Panc1 (cell line): Measurements from ENCODE around the gene PCDHA12. TPM values are rescaled to one million over a fixed set of nuclear protein-coding genes. Genes with fewer than 3 reads are reported as not detected.

Experiments
- ATAC-seq: fragments of 200-7000 bp; cut with Tn5 transposase; 2 replicates; pipeline ENCODE4 v1.9.1; 2020; ENCODE audit warnings: mild to moderate bottlenecking, moderate library complexity
- BruUV-seq: library from RNA; stranded (reverse); fragments of 400-500 nt; replicated peaks from 2 replicates; lab custom pipeline; 2021; lab: Mats Ljungman, UMichigan
- CTCF ChIA-PET: fragments of 300-600 bp; sonication (Branson Sonifier 250); formaldehyde crosslinking; loops from one replicate; lab custom pipeline; 2022; ENCODE audit warnings: antibody characterized with exemption; lab: Charles Lee
- POLR2A ChIA-PET: fragments of 300-600 bp; sonication (Branson Sonifier 250); formaldehyde crosslinking; loops from one replicate; lab custom pipeline; 2022; ENCODE audit warnings: antibody characterized with exemption; lab: Charles Lee
- DNase-seq: peaks from one replicate; pipeline ENCODE4 v3.0.0-alpha.2; 2010; ENCODE audit warnings: low read depth, low spot score
- H3K27ac ChIP-seq: 2 replicates; pipeline ENCODE4 v1.5.1; 2011; ENCODE audit warnings: mild to moderate bottlenecking, low read length, inconsistent platforms
- H3K27me3 ChIP-seq: fragments of 200-500 bp; sonication (Bioruptor generic); 2 replicates; pipeline ENCODE4 v1.6.0; 2014; ENCODE audit warnings: low read length, inconsistent platforms; ENCODE audit not compliant: control insufficient read depth, insufficient read depth
- H3K36me3 ChIP-seq: fragments of 200-500 bp; sonication (Bioruptor generic); 2 replicates; pipeline ENCODE4 v1.5.1; 2014; ENCODE audit warnings: inconsistent platforms, mild to moderate bottlenecking, low read length, moderate library complexity; ENCODE audit not compliant: control insufficient read depth, insufficient read depth
- H3K4me1 ChIP-seq: 2 replicates; pipeline ENCODE4 v1.5.1; 2011; ENCODE audit warnings: inconsistent platforms, mild to moderate bottlenecking, low read length, moderate library complexity; ENCODE audit not compliant: control insufficient read depth, insufficient read depth
- H3K4me3 ChIP-seq, 2 experiments: 2 replicates each; pipeline ENCODE4 v1.5.1; 2011 to 2012; ENCODE audit warnings: low read depth in 2 of 2, low read length in 2 of 2, mild to moderate bottlenecking in 2 of 2, inconsistent platforms in 1 of 2, moderate library complexity in 1 of 2
- H3K9me3 ChIP-seq: fragments of 200-500 bp; sonication (Bioruptor generic); 2 replicates; pipeline ENCODE4 v1.5.1; 2014; ENCODE audit warnings: low read depth, mild to moderate bottlenecking, inconsistent platforms, low read length, moderate library complexity; ENCODE audit not compliant: control insufficient read depth, insufficient read depth
- POLR2AphosphoS5 ChIP-seq: IDR thresholded peaks from 2 replicates; pipeline ENCODE4 v1.6.1; 2012; ENCODE audit warnings: mild to moderate bottlenecking, low read depth, low read length, moderate library complexity
- SIN3A ChIP-seq: IDR thresholded peaks from 2 replicates; pipeline ENCODE4 v1.6.1; 2012; ENCODE audit warnings: low read depth, mild to moderate bottlenecking, low read length, moderate library complexity, borderline replicate concordance; ENCODE audit not compliant: insufficient read depth
- TCF7L2 ChIP-seq: IDR thresholded peaks from 2 replicates; pipeline ENCODE4 v1.6.1; 2011; ENCODE audit warnings: mild to moderate bottlenecking, low read depth, low read length, inconsistent platforms
- in situ Hi-C: cut with HindIII; loops from 2 replicates; pipeline ENCODE4 v1.10.0; 2016; ENCODE audit warnings: low sequenced_read_pairs, low pct_unique_long_range_greater_than_20kb
- intact Hi-C: fragments of 100-400 bp; cut with micrococcal nuclease; formaldehyde crosslinking; loops from one replicate; pipeline ENCODE4 v1.10.0; 2022; ENCODE audit not compliant: unreplicated experiment
- total RNA-seq: library from RNA; stranded (reverse); gene quantifications from one replicate; pipeline ENCODE4 v1.2.1, GENCODE V29; 2021; ENCODE audit not compliant: unreplicated experiment
- TF ChIP-seq, protein P1 (sequence below): fragments of 450-650 bp; IDR thresholded peaks from 2 replicates; pipeline ENCODE4 v1.5.1; 2017; ENCODE audit warnings: mild to moderate bottlenecking
- TF ChIP-seq, protein P2 (sequence below), 2 experiments: IDR thresholded peaks; 2 replicates each; pipeline ENCODE4 v1.6.1; 2011 to 2012; ENCODE audit warnings: low read depth in 2 of 2, control low read depth in 1 of 2, low read length in 1 of 2, mild to moderate bottlenecking in 1 of 2, moderate library complexity in 1 of 2; ENCODE audit not compliant: insufficient read depth in 1 of 2

PCDHA12 gene
- total RNA-seq, 1 experiment from 2014 or later, result 10.0 TPM

DNA sequence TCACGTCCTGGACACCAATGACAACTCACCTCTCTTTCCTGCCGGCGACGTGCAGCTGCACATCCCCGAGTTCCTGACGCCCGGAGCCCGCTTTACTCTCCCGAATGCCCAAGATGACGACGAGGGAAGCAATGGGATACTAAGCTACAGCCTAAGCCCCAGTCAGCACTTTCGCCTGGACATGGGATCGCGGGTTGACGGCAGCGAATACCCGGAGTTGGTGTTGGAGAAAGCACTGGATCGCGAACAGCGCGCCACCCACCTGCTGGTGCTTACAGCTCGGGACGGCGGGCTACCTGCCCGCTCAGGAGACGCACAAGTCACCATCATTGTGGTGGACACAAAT, 52.1 kb downstream of the PCDHA12 start:
- BruUV-seq, result no TSS peak
- no peaks in the 10 kb centered on the region for H3K9me3 ChIP-seq
- ChIA-PET CTCF (no interaction called here), POLR2A (no interaction called here)
- intact Hi-C loops (no loop called here), in situ Hi-C loops (no loop called here)
- no peaks in the 10 kb centered on the region for H3K4me1 ChIP-seq
- no peak overlapping the region; a peak in 1 of 4 replicates for H3K4me3 ChIP-seq
- TF ChIP-seq, protein P1, sequence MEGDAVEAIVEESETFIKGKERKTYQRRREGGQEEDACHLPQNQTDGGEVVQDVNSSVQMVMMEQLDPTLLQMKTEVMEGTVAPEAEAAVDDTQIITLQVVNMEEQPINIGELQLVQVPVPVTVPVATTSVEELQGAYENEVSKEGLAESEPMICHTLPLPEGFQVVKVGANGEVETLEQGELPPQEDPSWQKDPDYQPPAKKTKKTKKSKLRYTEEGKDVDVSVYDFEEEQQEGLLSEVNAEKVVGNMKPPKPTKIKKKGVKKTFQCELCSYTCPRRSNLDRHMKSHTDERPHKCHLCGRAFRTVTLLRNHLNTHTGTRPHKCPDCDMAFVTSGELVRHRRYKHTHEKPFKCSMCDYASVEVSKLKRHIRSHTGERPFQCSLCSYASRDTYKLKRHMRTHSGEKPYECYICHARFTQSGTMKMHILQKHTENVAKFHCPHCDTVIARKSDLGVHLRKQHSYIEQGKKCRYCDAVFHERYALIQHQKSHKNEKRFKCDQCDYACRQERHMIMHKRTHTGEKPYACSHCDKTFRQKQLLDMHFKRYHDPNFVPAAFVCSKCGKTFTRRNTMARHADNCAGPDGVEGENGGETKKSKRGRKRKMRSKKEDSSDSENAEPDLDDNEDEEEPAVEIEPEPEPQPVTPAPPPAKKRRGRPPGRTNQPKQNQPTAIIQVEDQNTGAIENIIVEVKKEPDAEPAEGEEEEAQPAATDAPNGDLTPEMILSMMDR, result no peak
- TF ChIP-seq SIN3A, result no peak
- TF ChIP-seq, protein P2, sequence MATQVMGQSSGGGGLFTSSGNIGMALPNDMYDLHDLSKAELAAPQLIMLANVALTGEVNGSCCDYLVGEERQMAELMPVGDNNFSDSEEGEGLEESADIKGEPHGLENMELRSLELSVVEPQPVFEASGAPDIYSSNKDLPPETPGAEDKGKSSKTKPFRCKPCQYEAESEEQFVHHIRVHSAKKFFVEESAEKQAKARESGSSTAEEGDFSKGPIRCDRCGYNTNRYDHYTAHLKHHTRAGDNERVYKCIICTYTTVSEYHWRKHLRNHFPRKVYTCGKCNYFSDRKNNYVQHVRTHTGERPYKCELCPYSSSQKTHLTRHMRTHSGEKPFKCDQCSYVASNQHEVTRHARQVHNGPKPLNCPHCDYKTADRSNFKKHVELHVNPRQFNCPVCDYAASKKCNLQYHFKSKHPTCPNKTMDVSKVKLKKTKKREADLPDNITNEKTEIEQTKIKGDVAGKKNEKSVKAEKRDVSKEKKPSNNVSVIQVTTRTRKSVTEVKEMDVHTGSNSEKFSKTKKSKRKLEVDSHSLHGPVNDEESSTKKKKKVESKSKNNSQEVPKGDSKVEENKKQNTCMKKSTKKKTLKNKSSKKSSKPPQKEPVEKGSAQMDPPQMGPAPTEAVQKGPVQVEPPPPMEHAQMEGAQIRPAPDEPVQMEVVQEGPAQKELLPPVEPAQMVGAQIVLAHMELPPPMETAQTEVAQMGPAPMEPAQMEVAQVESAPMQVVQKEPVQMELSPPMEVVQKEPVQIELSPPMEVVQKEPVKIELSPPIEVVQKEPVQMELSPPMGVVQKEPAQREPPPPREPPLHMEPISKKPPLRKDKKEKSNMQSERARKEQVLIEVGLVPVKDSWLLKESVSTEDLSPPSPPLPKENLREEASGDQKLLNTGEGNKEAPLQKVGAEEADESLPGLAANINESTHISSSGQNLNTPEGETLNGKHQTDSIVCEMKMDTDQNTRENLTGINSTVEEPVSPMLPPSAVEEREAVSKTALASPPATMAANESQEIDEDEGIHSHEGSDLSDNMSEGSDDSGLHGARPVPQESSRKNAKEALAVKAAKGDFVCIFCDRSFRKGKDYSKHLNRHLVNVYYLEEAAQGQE (IDR thresholded peaks at IDR 0.05; ENCODE audit: insufficient read depth in 1 of 2, low read depth in 2 of 2, low read length in 1 of 2), result no peak
- TF ChIP-seq POLR2AphosphoS5, result no peak
- no peak for TF ChIP-seq TCF7L2
- DNase-seq (no peak), ATAC-seq (no peak)
- H3K36me3 ChIP-seq, result no peaks in the 10 kb centered on the region; the same call in 1 of the 2 replicates
- no peaks in the 10 kb centered on the region for H3K27me3 ChIP-seq
- H3K27ac ChIP-seq, result no peak overlapping the region

Other genes with a start within 250 kb of the PCDHA12 start
- 2.5 TPM for gene CD14, start 242.1 kb upstream of the PCDHA12 start, total RNA-seq
- 18.9 TPM for gene TMCO6, start 235.9 kb upstream of the PCDHA12 start, total RNA-seq
- 81.7 TPM for gene NDUFA2, start 227.7 kb upstream of the PCDHA12 start, total RNA-seq
- 98.2 TPM for gene IK, start 227.5 kb upstream of the PCDHA12 start, total RNA-seq
- gene WDR55, start 210.4 kb upstream of the PCDHA12 start, total RNA-seq, result 49.2 TPM
- 1.8 TPM for gene DND1, start 201.7 kb upstream of the PCDHA12 start, total RNA-seq
- 76.4 TPM for gene HARS1, start 183.9 kb upstream of the PCDHA12 start, total RNA-seq
- 44.1 TPM for gene HARS2, start 183.9 kb upstream of the PCDHA12 start, total RNA-seq
- 62.2 TPM for gene ZMAT2, start 174.9 kb upstream of the PCDHA12 start, total RNA-seq
- gene PCDHA1, start 89.2 kb upstream of the PCDHA12 start, total RNA-seq, result not detected
- gene PCDHA2, start 80.5 kb upstream of the PCDHA12 start, total RNA-seq, result not detected
- not detected for gene PCDHA3, start 74.3 kb upstream of the PCDHA12 start, total RNA-seq
- gene PCDHA4, start 68.2 kb upstream of the PCDHA12 start, total RNA-seq, result 3.1 TPM
- gene PCDHA5, start 53.7 kb upstream of the PCDHA12 start, total RNA-seq, result 0.10 TPM
- 0.31 TPM for gene PCDHA6, start 47.3 kb upstream of the PCDHA12 start, total RNA-seq
- gene PCDHA7, start 41.0 kb upstream of the PCDHA12 start, total RNA-seq, result 0.15 TPM
- 0.10 TPM for gene PCDHA8, start 34.1 kb upstream of the PCDHA12 start, total RNA-seq
- 0.21 TPM for gene PCDHA9, start 26.9 kb upstream of the PCDHA12 start, total RNA-seq
- 0.33 TPM for gene PCDHA10, start 19.4 kb upstream of the PCDHA12 start, total RNA-seq
- gene PCDHA11, start 6.4 kb upstream of the PCDHA12 start, total RNA-seq, result 0.08 TPM
- gene PCDHA13, start 6.8 kb downstream of the PCDHA12 start, total RNA-seq, result 1.0 TPM
- gene PCDHAC1, start 51.0 kb downstream of the PCDHA12 start, total RNA-seq, result 0.59 TPM
- 8.8 TPM for gene PCDHAC2, start 91.2 kb downstream of the PCDHA12 start, total RNA-seq
- 0.05 TPM for gene PCDHB1, start 176.1 kb downstream of the PCDHA12 start, total RNA-seq
- gene PCDHB2, start 219.3 kb downstream of the PCDHA12 start, total RNA-seq, result 12.8 TPM
- gene PCDHB3, start 225.2 kb downstream of the PCDHA12 start, total RNA-seq, result 0.92 TPM
- 0.26 TPM for gene PCDHB4, start 246.5 kb downstream of the PCDHA12 start, total RNA-seq